HCT116 (cell line): Measurements from ENCODE around the gene TRIM62. TPM values are rescaled to one million over a fixed set of nuclear protein-coding genes. Genes with fewer than 3 reads are reported as not detected.

Experiments used
- ATAC-seq: fragments of 200-7000 bp; cut with Tn5 transposase; 2 replicates; pipeline ENCODE4 v1.9.1; 2020; ENCODE audit warnings: mild to moderate bottlenecking, moderate library complexity
- BruUV-seq: library from RNA; stranded (reverse); fragments of 400-500 nt; replicated peaks from 2 replicates; lab custom pipeline; 2021; lab: Mats Ljungman, UMichigan
- CTCF ChIA-PET: fragments of 300-600 bp; sonication (Branson Sonifier 250); formaldehyde crosslinking; loops from one replicate; lab custom pipeline; 2021; ENCODE audit warnings: antibody characterized with exemption; lab: Charles Lee
- POLR2A ChIA-PET: fragments of 300-600, 350-600 bp; sonication (Branson Sonifier 250); formaldehyde crosslinking; loops from one replicate; lab custom pipeline; 2021; ENCODE audit warnings: antibody characterized with exemption; lab: Charles Lee
- RAD21 ChIA-PET, 2 experiments: fragments of 300-600 bp; sonication (Branson Sonifier 250); formaldehyde crosslinking; loops; one replicate each; lab custom pipeline; 2023; ENCODE audit warnings: low total read pairs in 2 of 2; ENCODE audit not compliant: uncharacterized antibody in 2 of 2, unreplicated experiment in 2 of 2, low non-redundant PET in 1 of 2; lab: Charles Lee
- DNase-seq: peaks from one replicate; pipeline ENCODE4 v3.0.0-alpha.2; 2010; ENCODE audit warnings: low read depth, low spot score
- H2AFZ ChIP-seq: fragments of 200-600 bp; shearing (Covaris generic), sonication (generic); 2 replicates; pipeline ENCODE4 v1.6.1; 2017; ENCODE audit warnings: low read depth, mixed run types, mixed read lengths, antibody characterized with exemption, low read length; ENCODE audit not compliant: poor library complexity, severe bottlenecking
- H3K27ac ChIP-seq: 2 replicates; pipeline ENCODE4 v1.5.1; 2012; ENCODE audit warnings: low read depth, low read length
- H3K27me3 ChIP-seq: fragments of 200-600 bp; sonication (generic); 2 replicates; pipeline ENCODE4 v1.6.1; 2016; ENCODE audit warnings: mixed run types, low read length, mixed read lengths; ENCODE audit not compliant: insufficient read depth
- H3K36me3 ChIP-seq, 2 experiments: fragments of 200-500 bp in 1 of 2; fragments of 200-600 bp in 1 of 2; sonication (Bioruptor generic) in 1 of 2; sonication (generic) in 1 of 2; 2 replicates each; pipeline versions ENCODE4 v1.5.1 to v1.6.1; 2014 to 2016; ENCODE audit warnings: low read length in 2 of 2, inconsistent platforms in 1 of 2, mixed read lengths in 1 of 2, mixed run types in 1 of 2; ENCODE audit not compliant: insufficient read depth in 2 of 2, control insufficient read depth in 1 of 2
- H3K4me1 ChIP-seq, 2 experiments: fragments of 200-600 bp in 1 of 2; sonication (generic) in 1 of 2; 2 replicates each; pipeline versions ENCODE4 v1.5.1 to v1.6.1; 2012 to 2017; ENCODE audit warnings: low read length in 2 of 2, inconsistent platforms in 1 of 2, mild to moderate bottlenecking in 1 of 2, mixed read lengths in 1 of 2, mixed run types in 1 of 2, moderate library complexity in 1 of 2; ENCODE audit not compliant: insufficient read depth in 2 of 2, control insufficient read depth in 1 of 2
- H3K4me2 ChIP-seq: fragments of 200-600 bp; sonication (generic); 2 replicates; pipeline ENCODE4 v1.6.1; 2017; ENCODE audit warnings: mixed run types, low read length, mixed read lengths
- H3K4me3 ChIP-seq, 2 experiments: fragments of 200-600 bp in 1 of 2; sonication (generic) in 1 of 2; replicated peaks in 1 of 2; 2 replicates each; pipeline ENCODE4 v1.5.1; 2011 to 2016; ENCODE audit warnings: low read length in 2 of 2, control low read depth in 1 of 2, low read depth in 1 of 2, mild to moderate bottlenecking in 1 of 2, mixed read lengths in 1 of 2, mixed run types in 1 of 2
- H3K79me2 ChIP-seq: fragments of 200-600 bp; sonication (generic); 2 replicates; pipeline ENCODE4 v1.6.1; 2017; ENCODE audit warnings: mild to moderate bottlenecking, mixed run types, low read length, moderate library complexity, mixed read lengths; ENCODE audit not compliant: insufficient read depth
- H3K9ac ChIP-seq: fragments of 200-600 bp; sonication (generic); 2 replicates; pipeline ENCODE4 v1.6.1; 2016; ENCODE audit warnings: low read length, mixed read lengths
- H3K9me2 ChIP-seq: fragments of 200-600 bp; sonication (generic), shearing (Covaris generic); 2 replicates; pipeline ENCODE4 v1.6.1; 2017; ENCODE audit warnings: mixed run types, mild to moderate bottlenecking, moderate library complexity; ENCODE audit not compliant: insufficient read depth
- H3K9me3 ChIP-seq, 2 experiments: fragments of 200-500 bp in 1 of 2; fragments of 200-600 bp in 1 of 2; sonication (Bioruptor generic) in 1 of 2; sonication (generic) in 1 of 2; 2 replicates each; pipeline ENCODE4 v1.6.1; 2014 to 2017; ENCODE audit warnings: low read length in 2 of 2, mixed read lengths in 2 of 2, inconsistent platforms in 1 of 2, low read depth in 1 of 2, mild to moderate bottlenecking in 1 of 2, mixed run types in 1 of 2, moderate library complexity in 1 of 2; ENCODE audit not compliant: control insufficient read depth in 1 of 2, insufficient read depth in 1 of 2
- H4K20me1 ChIP-seq: fragments of 200-600 bp; sonication (generic), shearing (Covaris generic); 2 replicates; pipeline ENCODE4 v1.6.1; 2017; ENCODE audit warnings: mixed run types, mild to moderate bottlenecking, moderate library complexity; ENCODE audit not compliant: insufficient read depth
- CBX3 ChIP-seq: IDR thresholded peaks from 2 replicates; pipeline ENCODE4 v1.6.1; 2012; ENCODE audit warnings: low read depth
- RAD21 ChIP-seq: IDR thresholded peaks from 2 replicates; pipeline ENCODE4 v1.6.1; 2012; ENCODE audit warnings: low read depth, mild to moderate bottlenecking
- SIN3A ChIP-seq: IDR thresholded peaks from 2 replicates; pipeline ENCODE4 v1.6.1; 2012; ENCODE audit warnings: low read depth
- SP1 ChIP-seq: IDR thresholded peaks from 2 replicates; pipeline ENCODE4 v1.6.1; 2012; ENCODE audit warnings: low read depth
- SRF ChIP-seq: IDR thresholded peaks from 2 replicates; pipeline ENCODE4 v1.6.1; 2012; ENCODE audit warnings: low read depth
- intact Hi-C: fragments of 100-400 bp; cut with micrococcal nuclease; formaldehyde crosslinking; loops from 2 replicates; pipeline ENCODE4 v1.10.0; 2022
- total RNA-seq: library from RNA; stranded (reverse); gene quantifications from one replicate; pipeline ENCODE4 v1.2.1, GENCODE V29; 2021; ENCODE audit not compliant: unreplicated experiment
- TF ChIP-seq, protein P1 (sequence below): IDR thresholded peaks from 2 replicates; pipeline ENCODE4 v1.6.1; 2012
- TF ChIP-seq, protein P2 (sequence below): IDR thresholded peaks from 2 replicates; pipeline ENCODE4 v1.6.1; 2012; ENCODE audit warnings: low read depth
- TF ChIP-seq, protein P3 (sequence below), 3 experiments: fragments of 200-600 bp in 1 of 3; sonication (generic) in 1 of 3; IDR thresholded peaks in 2 of 3; conservative IDR thresholded peaks in 1 of 3; 2 replicates each; pipeline ENCODE4 v1.5.1; 2012 to 2017; ENCODE audit warnings: low read depth in 2 of 3, low read length in 2 of 3, antibody characterized with exemption in 1 of 3, borderline replicate concordance in 1 of 3, control low read depth in 1 of 3, mild to moderate bottlenecking in 1 of 3, mixed read lengths in 1 of 3, mixed run types in 1 of 3, moderate library complexity in 1 of 3; ENCODE audit not compliant: insufficient read depth in 1 of 3

The TRIM62 gene
- total RNA-seq, 1 experiment from 2014 or later: 6.5 TPM

DNA sequence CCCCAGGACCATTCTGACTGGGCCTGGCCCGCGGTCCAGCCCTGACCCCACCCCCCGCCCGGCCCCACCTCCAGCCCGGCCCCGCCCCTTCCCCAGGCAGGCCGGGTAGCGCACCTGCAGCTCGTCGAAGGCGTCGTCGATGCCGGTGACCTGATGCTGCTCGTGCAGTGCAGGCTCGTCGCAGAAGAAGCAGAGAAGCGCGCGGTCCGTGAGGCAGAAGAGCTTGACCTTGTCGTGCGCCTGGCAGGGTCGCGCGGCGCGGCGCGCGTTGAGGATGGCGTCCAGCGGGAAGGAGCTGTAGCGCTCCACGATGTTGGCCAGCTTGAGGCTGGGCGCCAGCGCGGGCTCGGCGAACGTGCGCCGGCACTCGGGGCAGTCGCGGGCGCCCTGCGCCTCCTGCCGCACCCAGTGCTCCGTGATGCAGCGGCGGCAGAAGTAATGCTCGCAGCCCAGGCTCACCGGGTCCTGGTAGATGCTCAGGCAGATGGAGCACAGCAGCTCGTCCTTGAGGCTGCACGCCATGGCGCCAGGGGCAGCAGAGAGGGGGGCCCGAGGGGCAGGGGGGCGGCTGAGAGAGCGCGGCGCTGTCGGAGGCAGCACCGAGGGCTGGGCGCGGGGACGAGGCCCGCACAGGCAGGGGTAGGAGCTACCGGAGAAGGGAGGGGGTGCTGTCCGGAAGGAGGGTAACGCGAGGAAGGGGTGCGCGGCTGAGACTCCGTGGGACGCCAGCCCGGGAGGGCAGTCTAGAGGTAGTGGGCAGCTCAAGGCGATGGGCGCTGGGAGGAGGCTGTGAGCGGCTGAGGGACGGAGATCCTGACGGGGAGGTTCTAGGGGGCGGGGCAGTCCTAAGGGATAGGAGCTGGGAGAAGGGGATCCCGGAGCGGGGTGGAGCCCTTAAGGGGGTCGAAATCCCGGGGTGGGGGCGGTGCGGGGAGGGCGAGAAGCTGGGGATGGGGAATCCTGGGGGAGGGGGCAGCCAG, 642 bp downstream of the TRIM62 start:
- no peak overlapping the region for H2AFZ ChIP-seq
- H3K36me3 ChIP-seq: no peaks in the 10 kb centered on the region
- peak overlapping the region; percentile 28; the same call in 1 of the 2 replicates for H3K27ac ChIP-seq
- ChIA-PET CTCF (interaction anchor here (0.6 to 1.6 kb wide), 10 partner anchors 12 to 290 kb away, joined by 3 to 5 read pairs (median 3); no protein-coding TSS in a partner anchor), RAD21 (interaction anchor here in 1 of 2 experiments (0.6 kb wide), 3 partner anchors 364 to 827 kb away, joined by 4 to 7 read pairs (median 7); partner anchors contain the start of genes S100PBP and YARS1), POLR2A (interaction anchor here (0.6 to 1.3 kb wide), 7 partner anchors 8 to 252 kb away, joined by 3 to 6 read pairs (median 3); partner anchors contain the start of genes A3GALT2 and RNF19B)
- peaks cover 7 to 25% of the 10 kb centered on the region in 2 experiments; a peak in 3 of 4 replicates for H3K4me1 ChIP-seq
- peak; percentile 68 for DNase-seq
- H3K4me2 ChIP-seq: peak overlapping the region; percentile 100
- 0 out of 2 replicates have a peak, but pooled peaks cover 5% of the 10 kb centered on the region for H3K9me2 ChIP-seq
- H3K79me2 ChIP-seq: no peaks in the 10 kb centered on the region
- peak; percentile 48; the same call in 1 of the 2 replicates for TF ChIP-seq CBX3
- TF ChIP-seq SIN3A: no peak
- TF ChIP-seq, protein P1, sequence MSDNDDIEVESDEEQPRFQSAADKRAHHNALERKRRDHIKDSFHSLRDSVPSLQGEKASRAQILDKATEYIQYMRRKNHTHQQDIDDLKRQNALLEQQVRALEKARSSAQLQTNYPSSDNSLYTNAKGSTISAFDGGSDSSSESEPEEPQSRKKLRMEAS: peak; percentile 91
- TF ChIP-seq, protein P2, sequence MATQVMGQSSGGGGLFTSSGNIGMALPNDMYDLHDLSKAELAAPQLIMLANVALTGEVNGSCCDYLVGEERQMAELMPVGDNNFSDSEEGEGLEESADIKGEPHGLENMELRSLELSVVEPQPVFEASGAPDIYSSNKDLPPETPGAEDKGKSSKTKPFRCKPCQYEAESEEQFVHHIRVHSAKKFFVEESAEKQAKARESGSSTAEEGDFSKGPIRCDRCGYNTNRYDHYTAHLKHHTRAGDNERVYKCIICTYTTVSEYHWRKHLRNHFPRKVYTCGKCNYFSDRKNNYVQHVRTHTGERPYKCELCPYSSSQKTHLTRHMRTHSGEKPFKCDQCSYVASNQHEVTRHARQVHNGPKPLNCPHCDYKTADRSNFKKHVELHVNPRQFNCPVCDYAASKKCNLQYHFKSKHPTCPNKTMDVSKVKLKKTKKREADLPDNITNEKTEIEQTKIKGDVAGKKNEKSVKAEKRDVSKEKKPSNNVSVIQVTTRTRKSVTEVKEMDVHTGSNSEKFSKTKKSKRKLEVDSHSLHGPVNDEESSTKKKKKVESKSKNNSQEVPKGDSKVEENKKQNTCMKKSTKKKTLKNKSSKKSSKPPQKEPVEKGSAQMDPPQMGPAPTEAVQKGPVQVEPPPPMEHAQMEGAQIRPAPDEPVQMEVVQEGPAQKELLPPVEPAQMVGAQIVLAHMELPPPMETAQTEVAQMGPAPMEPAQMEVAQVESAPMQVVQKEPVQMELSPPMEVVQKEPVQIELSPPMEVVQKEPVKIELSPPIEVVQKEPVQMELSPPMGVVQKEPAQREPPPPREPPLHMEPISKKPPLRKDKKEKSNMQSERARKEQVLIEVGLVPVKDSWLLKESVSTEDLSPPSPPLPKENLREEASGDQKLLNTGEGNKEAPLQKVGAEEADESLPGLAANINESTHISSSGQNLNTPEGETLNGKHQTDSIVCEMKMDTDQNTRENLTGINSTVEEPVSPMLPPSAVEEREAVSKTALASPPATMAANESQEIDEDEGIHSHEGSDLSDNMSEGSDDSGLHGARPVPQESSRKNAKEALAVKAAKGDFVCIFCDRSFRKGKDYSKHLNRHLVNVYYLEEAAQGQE: no peak
- TF ChIP-seq, protein P3, sequence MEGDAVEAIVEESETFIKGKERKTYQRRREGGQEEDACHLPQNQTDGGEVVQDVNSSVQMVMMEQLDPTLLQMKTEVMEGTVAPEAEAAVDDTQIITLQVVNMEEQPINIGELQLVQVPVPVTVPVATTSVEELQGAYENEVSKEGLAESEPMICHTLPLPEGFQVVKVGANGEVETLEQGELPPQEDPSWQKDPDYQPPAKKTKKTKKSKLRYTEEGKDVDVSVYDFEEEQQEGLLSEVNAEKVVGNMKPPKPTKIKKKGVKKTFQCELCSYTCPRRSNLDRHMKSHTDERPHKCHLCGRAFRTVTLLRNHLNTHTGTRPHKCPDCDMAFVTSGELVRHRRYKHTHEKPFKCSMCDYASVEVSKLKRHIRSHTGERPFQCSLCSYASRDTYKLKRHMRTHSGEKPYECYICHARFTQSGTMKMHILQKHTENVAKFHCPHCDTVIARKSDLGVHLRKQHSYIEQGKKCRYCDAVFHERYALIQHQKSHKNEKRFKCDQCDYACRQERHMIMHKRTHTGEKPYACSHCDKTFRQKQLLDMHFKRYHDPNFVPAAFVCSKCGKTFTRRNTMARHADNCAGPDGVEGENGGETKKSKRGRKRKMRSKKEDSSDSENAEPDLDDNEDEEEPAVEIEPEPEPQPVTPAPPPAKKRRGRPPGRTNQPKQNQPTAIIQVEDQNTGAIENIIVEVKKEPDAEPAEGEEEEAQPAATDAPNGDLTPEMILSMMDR (IDR thresholded peaks at IDR 0.05 in 2 of 3, conservative IDR thresholded peaks at IDR 0.05 in 1 of 3; ENCODE audit: borderline replicate concordance in 1 of 3, insufficient read depth in 1 of 3, low read depth in 2 of 3, low read length in 2 of 3): no peak
- TF ChIP-seq SP1: 0 out of 2 replicates have a peak, but pooled peaks have one; percentile 18
- TF ChIP-seq SRF: no peak
- TF ChIP-seq RAD21: no peak
- intact Hi-C loops: no loop called here
- H3K9ac ChIP-seq: peak overlapping the region; percentile 61
- no peaks in the 10 kb centered on the region for H4K20me1 ChIP-seq
- BruUV-seq: no TSS peak
- H3K27me3 ChIP-seq: no peaks in the 10 kb centered on the region
- H3K4me3 ChIP-seq: peak overlapping the region; percentile 68 to 80
- ATAC-seq: peak; percentile 71
- no peaks in the 10 kb centered on the region for H3K9me3 ChIP-seq
